Activated CD4-positive, alpha-beta T cell treated with anti-CD3 and anti-CD28 coated beads for 4 hours (primary cell): ENCODE results near the gene ZC3HAV1.
"Not testable (repeated sequence)": the region's sequence is repeated elsewhere in the genome, so short reads cannot be mapped to it uniquely, and the experiment has no call there.

Experiments
- DNase-seq, 2 donors: peaks; one replicate each; pipeline ENCODE4 v3.0.0-alpha.2; 2020

Gene ZC3HAV1

GRCh38 chr7:139111811-139112301, 2.3 kb upstream of the ZC3HAV1 start:
- no peak for DNase-seq

GRCh38 chr7:139111147-139111546, 1.6 kb upstream of the ZC3HAV1 start:
- no peak for DNase-seq

- DNase-seq = no peak
These were observed 477 bp upstream of the ZC3HAV1 start for GRCh38 chr7:139109983-139110411.

- DNase-seq = no peak
These were observed 993 bp downstream of the ZC3HAV1 start for GRCh38 chr7:139108266-139109187.

- no peak for DNase-seq
These were observed 2.6 kb downstream of the ZC3HAV1 start for GRCh38 chr7:139106959-139107358.

- not testable (repeated sequence) for DNase-seq
These were observed 3.3 kb downstream of the ZC3HAV1 start for GRCh38 chr7:139106227-139106626.

GRCh38 chr7:139105484-139105883, 4.0 kb downstream of the ZC3HAV1 start:
- DNase-seq = no peak

GRCh38 chr7:139104091-139104450, 5.4 kb downstream of the ZC3HAV1 start:
- no peak for DNase-seq

- no peak for DNase-seq
These were observed 6.3 kb downstream of the ZC3HAV1 start for GRCh38 chr7:139103057-139103815.

GRCh38 chr7:139101637-139102158, 7.8 kb downstream of the ZC3HAV1 start:
- not testable (repeated sequence) for DNase-seq

GRCh38 chr7:139099172-139099947, 10.2 kb downstream of the ZC3HAV1 start:
- no peak for DNase-seq

GRCh38 chr7:139095194-139095659, 14.3 kb downstream of the ZC3HAV1 start:
- DNase-seq = peak; percentile 65 to 66

GRCh38 chr7:139094596-139094995, 14.9 kb downstream of the ZC3HAV1 start:
- DNase-seq = no peak

GRCh38 chr7:139094030-139094429, 15.5 kb downstream of the ZC3HAV1 start:
- DNase-seq = no peak

- DNase-seq = peak in 1 of 2 donors; percentile 44
These were observed 16.0 kb downstream of the ZC3HAV1 start for GRCh38 chr7:139093512-139093911.

GRCh38 chr7:139092090-139092796, 17.3 kb downstream of the ZC3HAV1 start:
- no peak for DNase-seq

- DNase-seq = no peak
These were observed 17.9 kb downstream of the ZC3HAV1 start for GRCh38 chr7:139091677-139091996.

GRCh38 chr7:139089118-139089517, 20.4 kb downstream of the ZC3HAV1 start:
- DNase-seq = no peak

- no peak for DNase-seq
These were observed 21.3 kb downstream of the ZC3HAV1 start for GRCh38 chr7:139088268-139088667.

- no peak for DNase-seq
These were observed 22.3 kb downstream of the ZC3HAV1 start for GRCh38 chr7:139087212-139087611.

- DNase-seq = no peak
These were observed 23.1 kb downstream of the ZC3HAV1 start for GRCh38 chr7:139086454-139086853.

- no peak for DNase-seq
These were observed 24.8 kb downstream of the ZC3HAV1 start for GRCh38 chr7:139084709-139085108.
